GM12875 (cell line): ENCODE data around the gene KIAA1755.
"Not testable (repeated sequence)": the region's sequence is repeated elsewhere in the genome, so short reads cannot be mapped to it uniquely, and the experiment has no call there.

ENCODE experiments used
- H3K4me3 ChIP-seq: one replicate; pipeline ENCODE4 v1.5.1; 2011; ENCODE audit warnings: low read depth, low read length, control low read depth
- TF ChIP-seq, protein P1 (sequence below): IDR thresholded peaks from 2 replicates; pipeline ENCODE4 v1.5.1; 2011; ENCODE audit warnings: low read depth, mild to moderate bottlenecking, control low read depth, inconsistent platforms, low read length, moderate library complexity, borderline replicate concordance; ENCODE audit not compliant: insufficient read depth

KIAA1755 gene

DNA sequence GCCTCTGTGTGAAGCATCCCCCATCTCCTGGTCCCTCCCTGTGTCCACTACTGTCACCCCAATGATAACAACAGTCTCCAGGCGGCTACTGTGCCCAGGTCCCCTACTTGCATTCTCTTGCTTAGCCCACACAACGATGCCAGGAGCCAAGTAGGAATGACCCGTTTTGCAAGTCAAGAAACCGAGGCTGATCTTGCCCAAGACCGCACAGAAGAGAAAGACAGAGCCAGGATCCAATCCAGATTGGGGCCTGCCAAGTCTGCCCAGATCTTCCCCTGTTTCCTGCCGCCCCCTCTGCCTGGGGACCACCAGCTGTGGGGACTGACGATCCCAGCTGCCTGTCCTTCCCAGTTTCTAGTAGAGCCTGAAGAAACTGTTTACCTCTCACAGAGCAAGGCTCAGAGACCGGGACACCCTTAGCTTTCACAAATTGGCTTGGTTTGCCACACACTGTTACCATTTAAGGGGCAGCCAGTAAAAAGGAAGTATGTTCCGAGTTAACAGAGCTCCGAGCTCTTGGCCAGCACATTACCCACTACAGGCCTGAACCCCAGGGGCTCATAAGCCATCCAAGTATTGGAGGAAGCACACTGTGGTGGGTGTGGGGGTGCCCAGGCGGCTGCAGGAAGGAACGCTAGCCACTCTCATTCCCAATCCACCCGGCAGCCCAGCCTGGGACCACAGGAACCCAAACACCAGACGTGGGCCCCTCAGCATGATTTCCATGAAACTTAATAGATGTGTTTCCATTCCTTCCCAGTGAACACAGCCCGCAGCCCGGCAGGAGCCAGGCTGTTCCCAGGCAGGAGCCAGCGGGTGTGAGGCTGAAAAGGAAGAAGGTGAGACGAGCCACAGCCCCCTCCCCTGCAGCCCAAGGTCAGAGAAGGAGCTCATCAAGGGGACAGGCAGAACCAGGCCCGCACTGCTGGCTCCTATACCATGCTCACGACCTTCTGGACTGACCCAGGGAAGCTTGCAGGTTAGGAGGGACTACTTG, 7.9 kb downstream of the KIAA1755 start:
- H3K4me3 ChIP-seq, result no peak overlapping the region
- TF ChIP-seq, protein P1, sequence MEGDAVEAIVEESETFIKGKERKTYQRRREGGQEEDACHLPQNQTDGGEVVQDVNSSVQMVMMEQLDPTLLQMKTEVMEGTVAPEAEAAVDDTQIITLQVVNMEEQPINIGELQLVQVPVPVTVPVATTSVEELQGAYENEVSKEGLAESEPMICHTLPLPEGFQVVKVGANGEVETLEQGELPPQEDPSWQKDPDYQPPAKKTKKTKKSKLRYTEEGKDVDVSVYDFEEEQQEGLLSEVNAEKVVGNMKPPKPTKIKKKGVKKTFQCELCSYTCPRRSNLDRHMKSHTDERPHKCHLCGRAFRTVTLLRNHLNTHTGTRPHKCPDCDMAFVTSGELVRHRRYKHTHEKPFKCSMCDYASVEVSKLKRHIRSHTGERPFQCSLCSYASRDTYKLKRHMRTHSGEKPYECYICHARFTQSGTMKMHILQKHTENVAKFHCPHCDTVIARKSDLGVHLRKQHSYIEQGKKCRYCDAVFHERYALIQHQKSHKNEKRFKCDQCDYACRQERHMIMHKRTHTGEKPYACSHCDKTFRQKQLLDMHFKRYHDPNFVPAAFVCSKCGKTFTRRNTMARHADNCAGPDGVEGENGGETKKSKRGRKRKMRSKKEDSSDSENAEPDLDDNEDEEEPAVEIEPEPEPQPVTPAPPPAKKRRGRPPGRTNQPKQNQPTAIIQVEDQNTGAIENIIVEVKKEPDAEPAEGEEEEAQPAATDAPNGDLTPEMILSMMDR, result no peak

DNA sequence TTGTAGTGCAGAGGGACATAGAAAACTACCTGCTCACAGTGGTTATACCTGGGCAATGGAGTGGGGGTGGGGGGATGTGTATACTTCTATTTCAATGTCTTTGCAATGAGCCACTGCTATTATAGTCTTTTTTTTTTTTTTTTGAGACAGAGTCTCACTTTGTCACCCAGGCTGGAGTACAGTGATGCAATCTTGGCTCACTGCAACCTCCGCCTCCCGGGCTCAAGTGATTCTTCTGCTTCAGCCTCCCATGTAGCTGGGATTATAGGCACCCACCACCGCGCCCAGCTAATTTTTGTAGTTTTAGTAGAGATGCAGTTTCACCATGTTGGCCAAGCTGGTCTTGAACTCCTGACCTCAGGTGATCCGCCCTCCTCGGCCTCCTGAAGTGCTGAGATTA, 9.1 kb downstream of the KIAA1755 start:
- H3K4me3 ChIP-seq, result not testable (repeated sequence)

DNA sequence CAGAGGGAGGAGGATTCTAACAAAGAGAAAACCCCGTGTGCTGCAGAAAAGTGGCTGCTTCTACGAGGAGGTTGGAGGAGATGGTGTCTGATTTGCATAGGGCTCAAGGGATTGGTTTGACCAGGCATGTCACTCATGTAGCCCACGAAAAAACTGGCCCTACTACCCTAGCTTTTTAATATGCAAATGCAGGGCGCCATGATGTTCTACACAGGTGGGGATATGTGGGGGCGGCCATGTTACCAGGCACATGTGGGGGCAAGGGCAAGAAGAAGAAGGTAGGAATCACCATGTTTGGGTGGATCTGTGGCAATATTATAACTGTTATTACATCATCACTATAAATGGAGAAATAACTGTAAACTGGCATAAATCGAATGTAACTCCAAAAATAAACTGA, 9.9 kb downstream of the KIAA1755 start:
- H3K4me3 ChIP-seq, result no peak overlapping the region
- TF ChIP-seq, protein P1, result no peak

DNA sequence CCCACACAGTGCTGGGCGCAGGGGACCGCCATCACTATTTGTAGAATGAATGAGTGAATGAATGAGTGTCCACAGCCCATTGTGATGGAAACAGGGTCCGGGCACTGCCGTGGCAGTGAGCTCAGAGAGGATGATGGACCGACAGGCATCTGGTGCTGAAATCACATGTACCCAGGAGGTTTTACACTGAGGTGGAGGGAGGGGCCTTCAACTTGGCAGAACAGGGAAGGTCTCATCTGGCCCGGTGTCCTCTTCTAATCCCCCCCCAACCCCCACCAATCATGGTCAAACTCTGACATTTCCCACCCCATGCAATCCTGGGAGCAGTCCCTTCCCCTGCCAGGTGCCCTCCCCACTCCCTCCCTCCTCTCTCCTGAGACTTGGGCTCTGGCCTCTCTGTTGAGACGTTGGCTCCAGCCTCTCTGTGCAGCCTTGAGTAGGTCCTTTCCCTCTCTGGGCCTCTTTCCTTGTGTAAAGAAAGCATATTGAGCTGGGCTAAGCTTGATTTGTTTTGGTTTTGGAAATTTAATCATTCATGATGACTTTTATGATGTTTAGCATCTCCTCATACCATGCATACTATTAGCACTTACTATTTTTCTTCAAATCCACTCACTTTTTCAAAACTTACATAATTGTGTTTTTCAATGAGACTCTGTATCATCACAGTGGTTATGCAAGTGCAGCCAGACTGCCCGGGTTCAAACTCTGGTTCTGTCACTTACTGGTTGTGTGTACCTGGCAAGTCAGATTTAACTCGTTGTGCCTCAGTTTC, 10.8 kb downstream of the KIAA1755 start:
- no peak overlapping the region for H3K4me3 ChIP-seq
- TF ChIP-seq, protein P1, result no peak

DNA sequence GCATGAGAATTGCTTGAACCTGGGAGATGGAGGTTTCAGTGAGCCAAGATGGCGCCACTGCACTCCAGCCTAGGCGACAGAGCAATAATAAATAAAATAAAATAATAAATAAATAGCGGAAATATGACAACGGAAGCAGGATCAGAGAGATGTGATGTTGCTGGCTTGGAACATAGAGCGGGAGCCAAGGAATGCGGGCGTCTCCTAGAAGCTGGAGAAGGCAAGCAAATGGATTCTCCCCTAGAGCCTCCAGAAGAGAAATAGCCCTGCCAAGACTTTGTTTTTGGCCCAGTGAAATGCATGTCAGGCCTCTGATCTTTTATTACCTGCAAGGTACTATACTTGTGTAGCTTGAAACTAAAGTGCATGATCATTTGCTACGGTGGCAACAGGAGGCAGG, 12.4 kb downstream of the KIAA1755 start:
- TF ChIP-seq, protein P1, result no peak
- H3K4me3 ChIP-seq, result no peak overlapping the region

DNA sequence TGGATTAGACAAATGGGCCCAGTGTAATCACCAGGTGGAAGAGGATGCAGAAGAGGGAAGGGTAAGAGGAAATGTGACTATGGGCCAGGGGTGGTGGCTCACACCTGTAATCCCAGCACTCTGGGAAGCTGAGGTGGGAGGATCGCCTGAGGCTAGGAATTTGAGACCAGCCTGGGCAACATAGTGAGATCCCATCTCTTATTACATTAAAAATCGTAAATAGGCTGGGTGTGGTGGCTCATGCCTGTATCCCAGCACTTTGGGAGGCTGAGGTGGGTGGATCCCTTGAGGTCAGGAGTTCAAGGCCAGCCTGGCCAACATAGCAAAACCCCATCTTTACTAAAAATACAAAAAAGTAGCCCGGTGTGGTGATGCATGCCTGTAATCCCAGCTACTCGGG, 12.8 kb downstream of the KIAA1755 start:
- H3K4me3 ChIP-seq, result not testable (repeated sequence)

DNA sequence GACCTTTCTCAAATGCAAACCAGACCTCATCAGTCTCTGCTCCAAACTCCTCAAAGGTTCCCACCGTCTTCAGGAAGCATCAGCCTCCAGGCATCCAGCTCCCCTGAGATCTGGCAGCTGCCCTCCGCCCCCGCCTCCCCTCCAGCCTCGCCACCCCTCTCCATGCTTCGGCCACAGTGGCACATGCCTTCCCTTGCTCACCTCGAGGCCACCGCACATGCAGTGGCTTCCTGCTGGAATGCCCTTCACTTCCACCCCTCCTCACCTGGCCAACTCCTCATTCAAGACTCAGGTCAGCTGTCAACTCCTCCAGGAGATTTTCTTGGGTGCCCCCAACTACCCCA, 13.4 kb downstream of the KIAA1755 start:
- TF ChIP-seq, protein P1, result no peak
- H3K4me3 ChIP-seq, result no peak overlapping the region

DNA sequence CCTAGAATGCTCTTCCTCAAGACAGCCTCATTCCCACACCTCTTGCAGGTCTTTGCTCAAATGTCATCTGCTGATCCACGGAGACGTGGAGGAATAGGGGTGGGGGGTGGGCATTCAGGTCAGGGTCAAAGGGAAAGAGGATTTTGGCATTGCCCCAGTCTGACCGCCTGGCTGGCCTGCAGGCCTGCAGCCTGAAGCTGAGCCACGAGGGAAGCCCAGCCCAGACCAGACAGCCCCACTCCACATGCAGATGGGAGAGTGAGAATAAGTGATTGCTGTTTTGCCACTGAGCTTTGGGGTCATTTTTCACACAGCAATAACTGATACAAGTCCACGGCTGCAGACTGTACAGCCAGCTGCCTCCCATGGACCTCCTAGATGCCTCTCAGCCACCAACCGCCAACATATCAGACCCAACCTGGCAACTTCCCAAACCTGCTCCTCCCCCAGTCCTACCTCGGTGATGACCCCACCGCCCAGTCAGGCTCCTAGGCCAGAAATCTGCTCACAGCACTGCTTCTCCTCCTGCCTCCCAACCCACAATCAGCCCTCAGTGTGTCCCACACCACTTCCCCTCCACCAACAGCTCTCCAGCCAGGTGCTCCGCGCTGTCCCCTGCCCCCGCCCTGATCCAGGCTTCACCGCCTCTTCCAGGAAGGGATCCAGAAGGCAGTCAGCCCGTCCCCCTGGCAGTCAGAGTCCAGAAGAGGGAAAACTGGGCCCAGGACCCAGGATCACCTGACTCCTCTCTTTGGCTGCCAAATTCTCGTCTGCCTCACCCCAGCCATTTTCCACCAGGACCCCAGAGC, 14.0 kb downstream of the KIAA1755 start:
- TF ChIP-seq, protein P1, result no peak
- no peak overlapping the region for H3K4me3 ChIP-seq
